Thyroid gland (tissue), 4 donors: Measurements from ENCODE around the gene REM2. TPM values are rescaled to one million over a fixed set of nuclear protein-coding genes. Genes with fewer than 3 reads are reported as not detected.
A peak's percentile ranks its signal among the peaks of the same experiment; 100 is the strongest.

ENCODE experiments used
- DNase-seq, 2 donors: peaks; one replicate each; pipeline ENCODE4 v3.0.0-alpha.2; 2019
- H3K27ac ChIP-seq, 3 donors: fragments of 200-600 bp; sonication (generic); 1 replicate in 2 of 3; 2 replicates in 1 of 3; pipeline ENCODE4 v1.5.1; 2016 to 2019; ENCODE audit warnings: mild to moderate bottlenecking in 1 of 3, moderate library complexity in 1 of 3
- H3K27me3 ChIP-seq: fragments of 200-600 bp; sonication (generic); one replicate; pipeline ENCODE4 v1.5.1; 2019
- H3K36me3 ChIP-seq, 2 donors: fragments of 200-600 bp; sonication (generic); one replicate each; pipeline ENCODE4 v1.5.1; 2016 to 2019
- H3K4me1 ChIP-seq, 2 donors: fragments of 200-600 bp; sonication (generic); one replicate each; pipeline ENCODE4 v1.5.1; 2017 to 2019
- H3K4me3 ChIP-seq, 3 donors: fragments of 200-600 bp; sonication (generic); replicated peaks in 1 of 3; 1 replicate in 2 of 3; 2 replicates in 1 of 3; pipeline ENCODE4 v1.5.1; 2016; ENCODE audit warnings: mild to moderate bottlenecking in 1 of 3
- H3K9me3 ChIP-seq: fragments of 200-600 bp; sonication (generic); one replicate; pipeline ENCODE4 v1.5.1; 2017
- CTCF ChIP-seq, 6 experiments: fragments of 200-600 bp in 3 of 6; fragments of 450-650 bp in 3 of 6; sonication (generic) in 3 of 6; IDR thresholded peaks; one replicate each; pipeline ENCODE4 v1.5.1; 2016 to 2019; ENCODE audit warnings: antibody characterized with exemption in 6 of 6, mild to moderate bottlenecking in 2 of 6, inconsistent platforms in 1 of 6, moderate library complexity in 1 of 6
- POLR2A ChIP-seq, 2 donors: fragments of 450-650 bp; IDR thresholded peaks; one replicate each; pipeline ENCODE4 v1.6.1; 2017; ENCODE audit warnings: antibody characterized with exemption in 2 of 2, mild to moderate bottlenecking in 2 of 2, moderate library complexity in 1 of 2
- WGBS, 2 donors: methylation state at CpG; one replicate each; pipeline ENCODE4 v1.1.5; 2017; 5-methylcytosine and 5-hydroxymethylcytosine counted together
- intact Hi-C: fragments of 100-400 bp; cut with DNase I; formaldehyde crosslinking; loops from one replicate; pipeline ENCODE4 v1.15.1; 2023
- total RNA-seq, 4 donors: library from RNA; depleted of rRNA; stranded (reverse); fragments of >200 nt; gene quantifications; one replicate each; pipeline ENCODE4 v1.2.3, GENCODE V29; 2016

REM2 gene
- total RNA-seq, 4 donors from 2014 or later, result 0.54 to 1.2 (median 0.89) TPM; not detected in 1

DNA sequence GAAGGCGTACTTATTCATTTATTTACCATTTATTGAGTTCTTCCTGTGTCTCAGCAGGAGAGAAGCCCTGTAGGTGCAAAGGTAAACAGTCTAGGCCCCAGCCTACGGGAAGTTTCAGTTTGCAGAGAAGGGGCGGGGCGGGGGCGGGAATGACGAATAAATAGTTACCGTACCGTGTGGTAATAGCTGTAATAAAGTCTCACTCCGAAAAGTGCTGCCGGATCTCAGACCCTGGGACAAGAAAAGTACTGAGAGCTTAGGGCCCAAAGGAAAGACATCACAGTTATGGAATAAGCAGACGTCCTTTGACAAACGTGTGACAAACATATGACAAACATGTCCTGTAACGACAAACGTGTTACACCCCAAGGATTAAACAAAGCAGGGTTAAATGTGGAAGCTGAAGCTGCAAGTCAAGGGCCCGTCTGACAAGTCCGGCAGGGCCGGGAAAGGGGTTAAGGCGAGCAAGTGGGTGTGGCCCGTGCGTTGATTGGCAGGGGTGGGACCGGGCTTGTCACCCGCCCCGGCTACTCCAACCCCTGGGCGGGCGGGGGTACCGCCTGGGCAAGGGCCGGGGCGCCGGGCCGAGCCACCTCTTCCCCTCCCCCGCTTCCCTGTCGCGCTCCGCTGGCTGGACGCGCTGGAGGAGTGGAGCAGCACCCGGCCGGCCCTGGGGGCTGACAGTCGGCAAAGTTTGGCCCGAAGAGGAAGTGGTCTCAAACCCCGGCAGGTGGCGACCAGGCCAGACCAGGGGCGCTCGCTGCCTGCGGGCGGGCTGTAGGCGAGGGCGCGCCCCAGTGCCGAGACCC lies 11.6 kb upstream of the REM2 start, which contains the start of gene LRP10:
TSS of gene LRP10 (plus strand) at position 517 of the 809 bp plus-strand sequence. CDS start 564 bp downstream, outside the sequence.
- Histone ChIP-seq H3K4me3 (peak within 1 kb of the TSS; percentile 83 to 99 (median 91)), H3K36me3 (peaks cover 28 to 31% of the 10 kb centered on the region in 2 donors), H3K27me3 (no peaks in the 10 kb centered on the region), H3K27ac (peak within 1 kb of the TSS; percentile 96 to 100 (median 97)), H3K9me3 (no peaks in the 10 kb centered on the region), H3K4me1 (peaks cover 14 to 28% of the 10 kb centered on the region in 2 donors)
- intact Hi-C loops, result no loop called here
- DNase-seq, result peak; percentile 97
- WGBS, 2 donors, result 1% methylated on average over 18 to 22 of the region's 50 CpGs
- peak in 1 of 2 donors; percentile 86 for TF ChIP-seq POLR2A (IDR thresholded peaks at IDR 0.05)
- TF ChIP-seq CTCF (IDR thresholded peaks at IDR 0.05), result no peak

- 0 to 1% methylated on average over 14 to 21 of the region's 45 CpGs for WGBS, 2 donors
- Histone ChIP-seq H3K36me3 (peaks cover 35 to 39% of the 10 kb centered on the region in 2 donors), H3K27ac (peak overlapping the region; percentile 96 to 100 (median 97)), H3K4me3 (peak overlapping the region; percentile 83 to 99 (median 91)), H3K4me1 (peaks cover 14 to 28% of the 10 kb centered on the region in 2 donors), H3K27me3 (no peaks in the 10 kb centered on the region), H3K9me3 (no peaks in the 10 kb centered on the region)
- peak; percentile 91 to 99 (median 95) for TF ChIP-seq CTCF (IDR thresholded peaks at IDR 0.05)
- peak in 1 of 2 donors; percentile 68 for TF ChIP-seq POLR2A (IDR thresholded peaks at IDR 0.05)
- DNase-seq, result peak; percentile 90 to 92
- intact Hi-C loops, result no loop called here
Observed at GRCh38 chr14:22872033-22872832, 10.8 kb upstream of the REM2 start.

DNA sequence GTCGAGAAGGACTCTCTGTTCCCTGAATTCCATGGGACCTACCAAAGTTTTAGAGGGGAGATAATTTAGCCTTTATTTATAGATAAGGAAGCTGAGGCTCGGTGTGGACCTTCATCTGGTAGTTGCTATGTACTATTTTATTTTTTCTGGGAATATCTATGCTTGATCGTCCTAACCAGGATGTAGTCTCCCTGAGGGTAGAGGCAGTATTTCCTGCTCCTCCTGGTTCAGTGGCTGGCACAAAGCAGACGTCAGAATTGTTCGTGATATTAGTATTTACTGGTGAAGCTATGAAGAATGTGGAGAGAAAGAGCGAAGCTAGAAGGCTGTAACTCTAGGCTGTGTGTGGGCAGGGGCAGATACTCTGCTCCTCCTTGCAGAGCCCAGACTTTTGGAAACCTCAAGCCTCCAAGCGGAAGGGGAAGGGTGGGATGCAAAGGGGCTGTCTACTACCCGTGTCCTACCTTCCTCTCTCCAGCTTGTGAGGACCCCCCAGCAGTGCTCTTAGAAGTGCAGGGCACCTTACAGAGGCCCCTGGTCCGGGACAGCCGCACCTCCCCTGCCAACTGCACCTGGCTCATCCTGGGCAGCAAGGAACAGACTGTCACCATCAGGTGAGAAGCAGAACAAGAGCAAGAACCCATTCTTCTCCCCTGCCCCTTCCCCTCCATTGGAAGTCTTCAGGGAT lies 10.0 kb upstream of the REM2 start:
- no peak for DNase-seq
- TF ChIP-seq CTCF (IDR thresholded peaks at IDR 0.05), result no peak
- TF ChIP-seq POLR2A (IDR thresholded peaks at IDR 0.05), result no peak
- H3K27me3 ChIP-seq, result no peaks in the 10 kb centered on the region
- peak overlapping the region; percentile 83 to 99 (median 91) for H3K4me3 ChIP-seq
- intact Hi-C loops, result no loop called here
- H3K9me3 ChIP-seq, result no peaks in the 10 kb centered on the region
- WGBS, 2 donors, result 55% methylated on average over 10 of the region's 10 CpGs
- H3K36me3 ChIP-seq, result peaks cover 43 to 47% of the 10 kb centered on the region in 2 donors
- H3K4me1 ChIP-seq, result peaks cover 14 to 28% of the 10 kb centered on the region in 2 donors
- peak overlapping the region; percentile 96 to 100 (median 97) for H3K27ac ChIP-seq

- TF ChIP-seq POLR2A (IDR thresholded peaks at IDR 0.05), result no peak
- TF ChIP-seq CTCF (IDR thresholded peaks at IDR 0.05), result no peak
- Histone ChIP-seq H3K4me3 (no peak overlapping the region), H3K27ac (no peak overlapping the region), H3K4me1 (peaks cover 14 to 20% of the 10 kb centered on the region in 2 donors), H3K36me3 (peaks cover 50 to 63% of the 10 kb centered on the region in 2 donors), H3K27me3 (no peaks in the 10 kb centered on the region), H3K9me3 (no peaks in the 10 kb centered on the region)
- DNase-seq, result no peak
- intact Hi-C loops, result no loop called here
- WGBS, 2 donors, result 91 to 93% methylated on average over 9 to 15 of the region's 15 CpGs
Observed at GRCh38 chr14:22875003-22875747, 7.8 kb upstream of the REM2 start.
